ENCODE measurements around the gene IWS1. TPM values are rescaled to one million over a fixed set of nuclear protein-coding genes. Genes with fewer than 3 reads are reported as not detected.

IWS1 gene
- total RNA-seq, 1 donor from 2014 or later, result 54.7 TPM

GRCh38 chr2:127449898-127450297 lies 76.4 kb downstream of the IWS1 start:
- intact Hi-C loops (cut with micrococcal nuclease), result no loop called here
- peaks cover 4% of the 10 kb centered on the region for H3K9me3 Mint-ChIP-seq
- peaks cover 4% of the 10 kb centered on the region for H3K27me3 Mint-ChIP-seq (ENCODE audit: low read depth)
- no peak overlapping the region for H3K4me3 Mint-ChIP-seq (ENCODE audit: low read depth)
- H3K36me3 Mint-ChIP-seq (ENCODE audit: low read depth), result peaks cover 2% of the 10 kb centered on the region
- DNase-seq (ENCODE audit: low spot score), result no peak
- H3K27ac Mint-ChIP-seq, result no peak overlapping the region
- no peaks in the 10 kb centered on the region for H3K4me1 Mint-ChIP-seq (ENCODE audit: low read depth)

GRCh38 chr2:127449414-127449813 lies 76.9 kb downstream of the IWS1 start:
- H3K27me3 Mint-ChIP-seq (ENCODE audit: low read depth), result peaks cover 4% of the 10 kb centered on the region
- intact Hi-C loops (cut with micrococcal nuclease), result no loop called here
- H3K36me3 Mint-ChIP-seq (ENCODE audit: low read depth), result peaks cover 2% of the 10 kb centered on the region
- H3K4me1 Mint-ChIP-seq (ENCODE audit: low read depth), result no peaks in the 10 kb centered on the region
- H3K9me3 Mint-ChIP-seq, result peaks cover 6% of the 10 kb centered on the region
- DNase-seq (ENCODE audit: low spot score), result no peak
- no peak overlapping the region for H3K4me3 Mint-ChIP-seq (ENCODE audit: low read depth)
- H3K27ac Mint-ChIP-seq, result no peak overlapping the region

- peaks cover 2% of the 10 kb centered on the region for H3K36me3 Mint-ChIP-seq (ENCODE audit: low read depth)
- peaks cover 4% of the 10 kb centered on the region for H3K27me3 Mint-ChIP-seq (ENCODE audit: low read depth)
- no peak overlapping the region for H3K27ac Mint-ChIP-seq
- peaks cover 6% of the 10 kb centered on the region for H3K9me3 Mint-ChIP-seq
- intact Hi-C loops (cut with micrococcal nuclease), result no loop called here
- H3K4me3 Mint-ChIP-seq (ENCODE audit: low read depth), result no peak overlapping the region
- H3K4me1 Mint-ChIP-seq (ENCODE audit: low read depth), result no peaks in the 10 kb centered on the region
- no peak for DNase-seq (ENCODE audit: low spot score)
These were observed 77.8 kb downstream of the IWS1 start for GRCh38 chr2:127448526-127448925.

- Mint-ChIP-seq H3K36me3 (ENCODE audit: low read depth) (no peaks in the 10 kb centered on the region), H3K4me3 (ENCODE audit: low read depth) (no peak overlapping the region), H3K4me1 (ENCODE audit: low read depth) (no peaks in the 10 kb centered on the region), H3K9me3 (peaks cover 5% of the 10 kb centered on the region), H3K27me3 (ENCODE audit: low read depth) (peaks cover 3% of the 10 kb centered on the region), H3K27ac (no peak overlapping the region)
- DNase-seq (ENCODE audit: low spot score), result no peak
- intact Hi-C loops (cut with micrococcal nuclease), result no loop called here
These were observed 86.9 kb downstream of the IWS1 start for GRCh38 chr2:127439343-127439742.

- no peaks in the 10 kb centered on the region for H3K4me1 Mint-ChIP-seq (ENCODE audit: low read depth)
- no peaks in the 10 kb centered on the region for H3K36me3 Mint-ChIP-seq (ENCODE audit: low read depth)
- peaks cover 5% of the 10 kb centered on the region for H3K9me3 Mint-ChIP-seq
- no peak overlapping the region for H3K4me3 Mint-ChIP-seq (ENCODE audit: low read depth)
- no peak for DNase-seq (ENCODE audit: low spot score)
- H3K27me3 Mint-ChIP-seq (ENCODE audit: low read depth), result peaks cover 3% of the 10 kb centered on the region
- intact Hi-C loops (cut with micrococcal nuclease), result no loop called here
- H3K27ac Mint-ChIP-seq, result no peak overlapping the region
These were observed 88.2 kb downstream of the IWS1 start for GRCh38 chr2:127437781-127438726.

- H3K9me3 Mint-ChIP-seq, result peaks cover 5% of the 10 kb centered on the region
- DNase-seq (ENCODE audit: low spot score), result no peak
- H3K27me3 Mint-ChIP-seq (ENCODE audit: low read depth), result no peaks in the 10 kb centered on the region
- intact Hi-C loops (cut with micrococcal nuclease), result no loop called here
- no peaks in the 10 kb centered on the region for H3K36me3 Mint-ChIP-seq (ENCODE audit: low read depth)
- H3K4me3 Mint-ChIP-seq (ENCODE audit: low read depth), result no peak overlapping the region
- H3K27ac Mint-ChIP-seq, result no peak overlapping the region
- H3K4me1 Mint-ChIP-seq (ENCODE audit: low read depth), result no peaks in the 10 kb centered on the region
These were observed 89.2 kb downstream of the IWS1 start for GRCh38 chr2:127437056-127437455.

- intact Hi-C loops (cut with micrococcal nuclease), result no loop called here
- Mint-ChIP-seq H3K27me3 (ENCODE audit: low read depth) (no peaks in the 10 kb centered on the region), H3K4me3 (ENCODE audit: low read depth) (no peak overlapping the region), H3K4me1 (ENCODE audit: low read depth) (no peaks in the 10 kb centered on the region), H3K9me3 (no peaks in the 10 kb centered on the region), H3K27ac (no peak overlapping the region), H3K36me3 (ENCODE audit: low read depth) (no peaks in the 10 kb centered on the region)
- DNase-seq (ENCODE audit: low spot score), result no peak
These were observed 91.8 kb downstream of the IWS1 start for GRCh38 chr2:127434515-127434914.

- Mint-ChIP-seq H3K27ac (no peak overlapping the region), H3K9me3 (no peaks in the 10 kb centered on the region)
- intact Hi-C loops (cut with micrococcal nuclease), result no loop called here
These were observed 94.8 kb downstream of the IWS1 start for GRCh38 chr2:127431408-127432023.

More at GRCh38 chr2:127431408-127432023, 94.8 kb downstream of the IWS1 start:
- no peaks in the 10 kb centered on the region for H3K36me3 Mint-ChIP-seq (ENCODE audit: low read depth)
- DNase-seq (ENCODE audit: low spot score), result no peak
- no peaks in the 10 kb centered on the region for H3K27me3 Mint-ChIP-seq (ENCODE audit: low read depth)
- H3K4me1 Mint-ChIP-seq (ENCODE audit: low read depth), result no peaks in the 10 kb centered on the region
- no peak overlapping the region for H3K4me3 Mint-ChIP-seq (ENCODE audit: low read depth)

Other genes starting within 250 kb of the IWS1 start
- gene ERCC3, start 232.3 kb downstream of the IWS1 start, total RNA-seq, result 58.0 and 60.6 TPM in 2 replicates
- gene MAP3K2, start 138.5 kb downstream of the IWS1 start, total RNA-seq, result 49.6 and 51.3 TPM in 2 replicates
- gene PROC, start 108.1 kb downstream of the IWS1 start, total RNA-seq, result not detected in 2 replicates
- 0.07 and 0.30 TPM in 2 replicates for gene MYO7B, start 9.2 kb upstream of the IWS1 start, total RNA-seq
- gene GPR17, start 119.7 kb upstream of the IWS1 start, total RNA-seq, result not detected in 2 replicates
- 8.2 and 8.8 TPM in 2 replicates for gene LIMS2, start 149.0 kb upstream of the IWS1 start, total RNA-seq
- gene SFT2D3, start 175.0 kb upstream of the IWS1 start, total RNA-seq, result 4.5 and 5.9 TPM in 2 replicates

Data from activated T-helper 2 cell treated with anti-CD3 and anti-CD28 coated beads, Interferon-gamma antibody, Interleukin-2, Interleukin-4, amounts not matched to agents 10 μg/mL and 5 μg/mL and 100 μg/mL, durations not matched to agents 14 hours and 24 hours and 36 hours (primary cell).